ENCODE data around the gene LYPD4. TPM values are rescaled to one million over a fixed set of nuclear protein-coding genes. Genes with fewer than 3 reads are reported as not detected.

The LYPD4 gene
- total and polyA plus RNA-seq, 2 experiments from 2014 or later = not detected

- H3K4me1 ChIP-seq (ENCODE audit: low read depth) = peaks cover 10% of the 10 kb centered on the region
- peaks cover 60% of the 10 kb centered on the region for H3K36me3 ChIP-seq
- H3K4me3 ChIP-seq = no peak overlapping the region
- no peaks in the 10 kb centered on the region for H3K9me3 ChIP-seq (ENCODE audit: low read depth)
- no peak for DNase-seq (ENCODE audit: low read depth in 1 of 2, low spot score in 1 of 2)
- no peak overlapping the region for H3K27ac ChIP-seq
- no peaks in the 10 kb centered on the region for H3K27me3 ChIP-seq
- TF ChIP-seq, protein P1, sequence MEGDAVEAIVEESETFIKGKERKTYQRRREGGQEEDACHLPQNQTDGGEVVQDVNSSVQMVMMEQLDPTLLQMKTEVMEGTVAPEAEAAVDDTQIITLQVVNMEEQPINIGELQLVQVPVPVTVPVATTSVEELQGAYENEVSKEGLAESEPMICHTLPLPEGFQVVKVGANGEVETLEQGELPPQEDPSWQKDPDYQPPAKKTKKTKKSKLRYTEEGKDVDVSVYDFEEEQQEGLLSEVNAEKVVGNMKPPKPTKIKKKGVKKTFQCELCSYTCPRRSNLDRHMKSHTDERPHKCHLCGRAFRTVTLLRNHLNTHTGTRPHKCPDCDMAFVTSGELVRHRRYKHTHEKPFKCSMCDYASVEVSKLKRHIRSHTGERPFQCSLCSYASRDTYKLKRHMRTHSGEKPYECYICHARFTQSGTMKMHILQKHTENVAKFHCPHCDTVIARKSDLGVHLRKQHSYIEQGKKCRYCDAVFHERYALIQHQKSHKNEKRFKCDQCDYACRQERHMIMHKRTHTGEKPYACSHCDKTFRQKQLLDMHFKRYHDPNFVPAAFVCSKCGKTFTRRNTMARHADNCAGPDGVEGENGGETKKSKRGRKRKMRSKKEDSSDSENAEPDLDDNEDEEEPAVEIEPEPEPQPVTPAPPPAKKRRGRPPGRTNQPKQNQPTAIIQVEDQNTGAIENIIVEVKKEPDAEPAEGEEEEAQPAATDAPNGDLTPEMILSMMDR (IDR thresholded peaks at IDR 0.05; ENCODE audit: low read depth, low read length) = no peak
Observed at GRCh38 chr19:41864374-41864773, 19.9 kb upstream of the LYPD4 start.

GRCh38 chr19:41863209-41863931 is 18.9 kb upstream of the LYPD4 start:
- Histone ChIP-seq H3K9me3 (ENCODE audit: low read depth) (no peaks in the 10 kb centered on the region), H3K36me3 (peaks cover 55% of the 10 kb centered on the region), H3K27ac (no peak overlapping the region), H3K4me1 (ENCODE audit: low read depth) (peaks cover 10% of the 10 kb centered on the region), H3K4me3 (no peak overlapping the region), H3K27me3 (no peaks in the 10 kb centered on the region)
- no peak for DNase-seq (ENCODE audit: low read depth in 1 of 2, low spot score in 1 of 2)
- TF ChIP-seq, protein P1 (IDR thresholded peaks at IDR 0.05; ENCODE audit: low read depth, low read length) = no peak

DNA sequence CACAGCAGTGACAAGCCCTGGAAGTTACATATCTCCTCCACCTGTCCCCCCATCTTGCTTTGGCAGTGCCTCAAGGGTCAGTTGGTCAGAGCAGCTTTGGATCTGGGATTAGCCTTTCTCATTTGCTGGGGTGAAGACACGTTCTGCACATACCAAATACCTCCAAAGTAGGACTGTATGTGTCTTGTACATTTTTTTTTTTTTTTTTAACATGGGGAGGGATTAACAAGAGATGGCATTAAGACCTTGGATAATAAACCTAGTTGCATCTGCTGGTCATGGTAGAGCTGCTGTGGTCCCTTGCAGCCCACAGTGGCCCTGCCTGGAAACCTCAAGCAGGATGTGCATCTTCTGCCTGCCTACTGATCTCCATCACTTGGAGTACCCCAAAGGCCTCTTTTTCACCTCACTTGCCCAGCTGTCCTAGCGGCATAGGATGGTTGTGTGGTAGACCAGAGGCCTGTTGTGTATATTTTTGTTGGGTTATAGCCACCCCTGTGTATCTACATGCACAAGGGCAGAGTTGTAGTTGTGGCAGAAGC is 18.0 kb upstream of the LYPD4 start:
- H3K4me3 ChIP-seq = no peak overlapping the region
- no peaks in the 10 kb centered on the region for H3K27me3 ChIP-seq
- DNase-seq (ENCODE audit: low read depth in 1 of 2, low spot score in 1 of 2) = no peak
- H3K9me3 ChIP-seq (ENCODE audit: low read depth) = no peaks in the 10 kb centered on the region
- TF ChIP-seq, protein P1 (IDR thresholded peaks at IDR 0.05; ENCODE audit: low read depth, low read length) = no peak
- peaks cover 10% of the 10 kb centered on the region for H3K4me1 ChIP-seq (ENCODE audit: low read depth)
- H3K36me3 ChIP-seq = peaks cover 49% of the 10 kb centered on the region
- H3K27ac ChIP-seq = no peak overlapping the region

DNA sequence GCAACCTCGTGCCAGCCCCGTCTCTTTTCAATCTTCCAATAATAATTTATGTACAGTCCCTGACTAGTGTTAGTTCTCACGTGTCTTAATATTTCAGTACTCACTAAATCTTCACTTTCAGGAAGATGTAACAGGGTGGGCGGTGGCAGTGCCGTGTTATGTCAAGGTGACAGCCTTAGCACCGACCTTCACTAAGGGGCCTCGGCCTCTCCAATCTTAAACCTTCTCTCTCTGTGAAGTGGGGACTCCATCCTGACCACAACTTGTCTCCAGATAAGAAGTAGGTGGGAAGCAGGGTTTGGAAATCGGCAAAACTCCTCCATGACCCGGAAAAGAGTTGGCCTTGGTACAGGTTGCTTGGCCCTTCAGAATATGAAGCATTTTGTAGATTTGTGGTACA is 17.4 kb upstream of the LYPD4 start:
- TF ChIP-seq, protein P1 (IDR thresholded peaks at IDR 0.05; ENCODE audit: low read depth, low read length) = no peak
- H3K9me3 ChIP-seq (ENCODE audit: low read depth) = no peaks in the 10 kb centered on the region
- H3K36me3 ChIP-seq = peaks cover 49% of the 10 kb centered on the region
- peaks cover 10% of the 10 kb centered on the region for H3K4me1 ChIP-seq (ENCODE audit: low read depth)
- H3K4me3 ChIP-seq = no peak overlapping the region
- no peaks in the 10 kb centered on the region for H3K27me3 ChIP-seq
- H3K27ac ChIP-seq = no peak overlapping the region
- no peak for DNase-seq (ENCODE audit: low read depth in 1 of 2, low spot score in 1 of 2)

DNA sequence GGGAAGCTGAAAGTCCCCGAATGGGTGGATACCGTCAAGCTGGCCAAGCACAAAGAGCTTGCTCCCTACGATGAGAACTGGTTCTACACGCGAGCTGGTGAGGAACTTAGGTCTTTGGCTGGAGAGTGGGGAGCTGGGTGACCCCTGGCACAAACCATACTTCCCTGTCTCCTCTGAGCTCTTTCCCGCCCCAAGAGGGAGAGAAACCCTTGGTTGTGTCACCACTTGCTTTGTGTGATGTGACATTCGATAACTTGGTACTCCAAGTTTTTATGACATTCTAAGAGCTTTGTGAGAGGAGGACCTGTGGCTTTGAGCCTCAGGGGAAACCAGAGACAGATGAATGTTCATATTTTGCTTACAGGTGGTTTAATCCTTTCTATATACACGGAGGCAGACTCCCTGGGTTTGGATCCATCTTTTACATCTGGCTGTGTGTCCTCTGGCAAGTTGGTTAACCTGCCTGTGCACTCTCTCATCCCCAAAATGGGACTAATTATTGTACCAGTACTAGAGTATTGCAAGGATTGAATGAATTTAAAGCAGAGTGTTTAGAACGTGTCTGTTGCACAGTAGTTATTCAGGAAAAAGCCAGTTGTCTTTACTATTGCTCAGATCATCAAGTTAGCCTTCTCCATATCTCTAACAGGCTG is 16.8 kb upstream of the LYPD4 start:
- DNase-seq (ENCODE audit: low read depth in 1 of 2, low spot score in 1 of 2) = no peak
- H3K9me3 ChIP-seq (ENCODE audit: low read depth) = no peaks in the 10 kb centered on the region
- H3K27me3 ChIP-seq = peaks cover 2% of the 10 kb centered on the region
- peak overlapping the region; percentile 76 for H3K4me3 ChIP-seq
- TF ChIP-seq, protein P1 (IDR thresholded peaks at IDR 0.05; ENCODE audit: low read depth, low read length) = no peak
- H3K4me1 ChIP-seq (ENCODE audit: low read depth) = peaks cover 10% of the 10 kb centered on the region
- peaks cover 45% of the 10 kb centered on the region for H3K36me3 ChIP-seq
- H3K27ac ChIP-seq = peak overlapping the region; percentile 91

Measured in cardiac muscle cell (in vitro differentiated cells and primary cell).